B cell (primary cell): ENCODE data around the gene ABTB2. TPM values are rescaled to one million over a fixed set of nuclear protein-coding genes. Genes with fewer than 3 reads are reported as not detected.

ENCODE experiments used
- ATAC-seq: fragments of 200-7000 bp; cut with Tn5 transposase; one replicate; pipeline ENCODE4 v1.10.0; 2021; ENCODE audit warnings: low read depth, mild to moderate bottlenecking, moderate number of reproducible peaks, moderate library complexity
- CTCF ChIA-PET: fragments of 350-600 bp; sonication (Branson Sonifier 250); formaldehyde crosslinking; loops from one replicate; lab custom pipeline; 2021; ENCODE audit warnings: antibody characterized with exemption, inconsistent platforms; lab: Charles Lee
- POLR2A ChIA-PET: fragments of 350-600 bp; sonication (Branson Sonifier 250); formaldehyde crosslinking; loops from one replicate; lab custom pipeline; 2021; ENCODE audit warnings: antibody characterized with exemption; lab: Charles Lee
- DNase-seq: peaks from one replicate; pipeline ENCODE4 v3.0.0; 2013
- H2AFZ ChIP-seq: 2 replicates; pipeline ENCODE4 v1.6.1; 2012; ENCODE audit warnings: mild to moderate bottlenecking, low read depth, low read length; ENCODE audit not compliant: insufficient read depth, poor library complexity, severe bottlenecking
- H3K27ac ChIP-seq, 2 donors: 1 replicate in 1 of 2; 2 replicates in 1 of 2; pipeline ENCODE4 v1.5.1; 2012 to 2013; ENCODE audit warnings: low read length in 2 of 2, mild to moderate bottlenecking in 2 of 2, moderate library complexity in 1 of 2
- H3K27me3 ChIP-seq, 4 experiments: fragments of 200-600 bp in 1 of 4; sonication (generic) in 1 of 4; replicated peaks in 1 of 4; 1 replicate in 2 of 4; 2 replicates in 2 of 4; pipeline versions ENCODE4 v1.6.1 to v1.7.0; 2013 to 2016; ENCODE audit warnings: low read length in 3 of 4, mild to moderate bottlenecking in 2 of 4, mixed read lengths in 1 of 4, moderate library complexity in 1 of 4; ENCODE audit not compliant: insufficient read depth in 4 of 4, control insufficient read depth in 3 of 4; ENCODE audit errors: control extremely low read depth in 1 of 4
- H3K36me3 ChIP-seq, 2 experiments: replicated peaks in 1 of 2; 1 replicate in 1 of 2; 2 replicates in 1 of 2; pipeline versions ENCODE4 v1.6.1 to v1.7.1; 2013; ENCODE audit warnings: low read length in 1 of 2; ENCODE audit not compliant: insufficient read depth in 2 of 2, control insufficient read depth in 1 of 2; ENCODE audit errors: control extremely low read depth in 1 of 2, extremely low read depth in 1 of 2
- H3K4me1 ChIP-seq, 2 donors: fragments of 200-600 bp in 1 of 2; sonication (generic) in 1 of 2; 1 replicate in 1 of 2; 2 replicates in 1 of 2; pipeline versions ENCODE4 v1.5.1 to v1.6.1; 2013 to 2017; ENCODE audit warnings: low read length in 2 of 2; ENCODE audit not compliant: control insufficient read depth in 2 of 2, insufficient read depth in 2 of 2
- H3K4me2 ChIP-seq: replicated peaks from 2 replicates; pipeline ENCODE3; 2012; ENCODE audit warnings: mild to moderate bottlenecking, low read depth, low read length; ENCODE audit not compliant: poor library complexity, severe bottlenecking
- H3K4me3 ChIP-seq, 5 experiments: fragments of 200-600 bp in 1 of 5; sonication (generic) in 1 of 5; 1 replicate in 3 of 5; 2 replicates in 2 of 5; pipeline versions ENCODE4 v1.5.1 to v1.7.0; 2011 to 2016; ENCODE audit warnings: low read length in 4 of 5, mild to moderate bottlenecking in 4 of 5, low read depth in 2 of 5, control low read depth in 1 of 5, moderate library complexity in 1 of 5; ENCODE audit not compliant: insufficient read depth in 1 of 5; ENCODE audit errors: control extremely low read depth in 1 of 5, extremely low read depth in 1 of 5
- H3K79me2 ChIP-seq: fragments of 200-600 bp; sonication (generic); one replicate; pipeline ENCODE4 v1.6.0; 2016; ENCODE audit warnings: low read length; ENCODE audit not compliant: control insufficient read depth, insufficient read depth
- H3K9ac ChIP-seq: fragments of 200-600 bp; sonication (generic); 2 replicates; pipeline ENCODE4 v1.6.1; 2017; ENCODE audit warnings: mild to moderate bottlenecking, low read length, moderate library complexity
- H3K9me3 ChIP-seq, 3 donors: one replicate each; pipeline versions ENCODE4 v1.6.1 to v1.7.1; 2013; ENCODE audit warnings: low read length in 2 of 3; ENCODE audit not compliant: control insufficient read depth in 2 of 3, insufficient read depth in 1 of 3; ENCODE audit errors: control extremely low read depth in 1 of 3
- H4K20me1 ChIP-seq: 2 replicates; pipeline ENCODE4 v1.6.0; 2012; ENCODE audit warnings: mild to moderate bottlenecking, low read length; ENCODE audit not compliant: insufficient read depth, control insufficient read depth, poor library complexity, severe bottlenecking
- H3K27ac Mint-ChIP-seq: one replicate; pipeline ENCODE4 v1.8.0; 2021; ENCODE audit warnings: mixed read lengths
- H3K27me3 Mint-ChIP-seq: one replicate; pipeline ENCODE4 v1.8.0; 2021; ENCODE audit warnings: mixed read lengths
- H3K4me1 Mint-ChIP-seq: one replicate; pipeline ENCODE4 v1.8.0; 2021; ENCODE audit warnings: mixed read lengths
- H3K4me3 Mint-ChIP-seq: one replicate; pipeline ENCODE4 v1.8.0; 2021; ENCODE audit warnings: mixed read lengths
- H3K9me3 Mint-ChIP-seq: one replicate; pipeline ENCODE4 v1.8.0; 2022; ENCODE audit warnings: mixed read lengths; ENCODE audit not compliant: insufficient read depth
- EZH2 ChIP-seq: IDR thresholded peaks from 2 replicates; pipeline ENCODE4 v1.6.1; 2012; ENCODE audit warnings: borderline replicate concordance, low read depth, mild to moderate bottlenecking, moderate library complexity, low read length; ENCODE audit not compliant: insufficient read depth, poor library complexity, severe bottlenecking
- WGBS: methylation state at CpG from one replicate; pipeline ENCODE4 v1.1.5; 2013; ENCODE audit warnings: missing lambda C conversion rate; ENCODE audit not compliant: insufficient coverage; 5-methylcytosine and 5-hydroxymethylcytosine counted together
- intact Hi-C: fragments of 100-400 bp; cut with micrococcal nuclease; formaldehyde crosslinking; loops from one replicate; pipeline ENCODE4 v1.10.0; 2022
- polyA plus RNA-seq: library from polyadenylated mRNA; depleted of rRNA; stranded (reverse); fragments of >200 nt; gene quantifications from 2 replicates; pipeline ENCODE4 v1.2.3, GENCODE V29; 2012
- total RNA-seq, 2 donors: library from RNA; stranded (reverse); fragments of 120-200 nt in 1 of 2; gene quantifications; 1 replicate in 1 of 2; 2 replicates in 1 of 2; pipeline versions ENCODE4 v1.2.3 to v1.2.4, GENCODE V29; 2013 to 2022
- TF ChIP-seq, protein P1 (sequence below): fragments of 200-600 bp; IDR thresholded peaks from one replicate; pipeline ENCODE4 v1.8.0; 2022; ENCODE audit warnings: antibody characterized with exemption, mild to moderate bottlenecking

Gene ABTB2
- total and polyA plus RNA-seq, 2 donors (not counting 1 experiment from before 2014, with no cell fraction given): 0.30 to 5.9 TPM

DNA sequence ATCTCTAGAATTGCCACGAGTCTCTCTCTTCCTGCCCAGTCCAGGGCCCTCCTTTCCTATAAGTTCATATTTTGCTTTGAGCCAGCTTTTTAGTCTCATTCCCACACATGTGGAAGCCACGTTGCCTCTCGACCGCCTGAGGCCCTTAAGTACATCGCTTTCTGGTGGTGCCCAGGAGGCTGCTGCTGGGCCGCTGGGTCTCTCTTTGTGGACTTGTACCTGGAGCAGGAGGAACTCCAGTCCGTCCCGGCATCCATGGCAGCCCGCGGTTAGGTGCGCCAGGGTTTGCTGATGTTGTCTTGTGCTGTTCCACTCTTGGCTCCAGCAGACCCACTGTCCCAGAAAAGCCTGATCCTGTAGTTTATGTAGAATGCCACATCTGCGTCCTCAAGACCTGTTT is 211.4 kb downstream of the ABTB2 start:
- 93% methylated on average over 12 of the region's 12 CpGs for WGBS
- DNase-seq (no peak), ATAC-seq (no peak)
- Histone ChIP-seq H3K79me2 (no peaks in the 10 kb centered on the region), H3K4me1 (peaks cover 9 to 20% of the 10 kb centered on the region in 2 donors), H3K4me2 (peak overlapping the region; percentile 35), H3K36me3 (peaks cover 0 to 86% of the 10 kb centered on the region in 2 experiments), H3K27me3 (no peaks in the 10 kb centered on the region), H3K9ac (no peak overlapping the region), H3K9me3 (no peaks in the 10 kb centered on the region), H4K20me1 (no peaks in the 10 kb centered on the region), H3K4me3 (no peak overlapping the region), H2AFZ (no peak overlapping the region), H3K27ac (peak overlapping the region; percentile 62 to 69)
- POLR2A ChIA-PET: no interaction called here
- no peaks in the 10 kb centered on the region for H3K27me3 Mint-ChIP-seq
- no peak overlapping the region for H3K4me3 Mint-ChIP-seq
- TF ChIP-seq, protein P1, sequence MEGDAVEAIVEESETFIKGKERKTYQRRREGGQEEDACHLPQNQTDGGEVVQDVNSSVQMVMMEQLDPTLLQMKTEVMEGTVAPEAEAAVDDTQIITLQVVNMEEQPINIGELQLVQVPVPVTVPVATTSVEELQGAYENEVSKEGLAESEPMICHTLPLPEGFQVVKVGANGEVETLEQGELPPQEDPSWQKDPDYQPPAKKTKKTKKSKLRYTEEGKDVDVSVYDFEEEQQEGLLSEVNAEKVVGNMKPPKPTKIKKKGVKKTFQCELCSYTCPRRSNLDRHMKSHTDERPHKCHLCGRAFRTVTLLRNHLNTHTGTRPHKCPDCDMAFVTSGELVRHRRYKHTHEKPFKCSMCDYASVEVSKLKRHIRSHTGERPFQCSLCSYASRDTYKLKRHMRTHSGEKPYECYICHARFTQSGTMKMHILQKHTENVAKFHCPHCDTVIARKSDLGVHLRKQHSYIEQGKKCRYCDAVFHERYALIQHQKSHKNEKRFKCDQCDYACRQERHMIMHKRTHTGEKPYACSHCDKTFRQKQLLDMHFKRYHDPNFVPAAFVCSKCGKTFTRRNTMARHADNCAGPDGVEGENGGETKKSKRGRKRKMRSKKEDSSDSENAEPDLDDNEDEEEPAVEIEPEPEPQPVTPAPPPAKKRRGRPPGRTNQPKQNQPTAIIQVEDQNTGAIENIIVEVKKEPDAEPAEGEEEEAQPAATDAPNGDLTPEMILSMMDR: no peak
- H3K9me3 Mint-ChIP-seq: no peaks in the 10 kb centered on the region
- CTCF ChIA-PET: interaction anchor here (0.9 to 1.9 kb wide), 2 partner anchors 8 to 158 kb away, joined by 3 to 4 read pairs; no protein-coding TSS in a partner anchor
- intact Hi-C loops: no loop called here
- peak overlapping the region; percentile 59 for H3K27ac Mint-ChIP-seq
- H3K4me1 Mint-ChIP-seq: peaks cover 17% of the 10 kb centered on the region

DNA sequence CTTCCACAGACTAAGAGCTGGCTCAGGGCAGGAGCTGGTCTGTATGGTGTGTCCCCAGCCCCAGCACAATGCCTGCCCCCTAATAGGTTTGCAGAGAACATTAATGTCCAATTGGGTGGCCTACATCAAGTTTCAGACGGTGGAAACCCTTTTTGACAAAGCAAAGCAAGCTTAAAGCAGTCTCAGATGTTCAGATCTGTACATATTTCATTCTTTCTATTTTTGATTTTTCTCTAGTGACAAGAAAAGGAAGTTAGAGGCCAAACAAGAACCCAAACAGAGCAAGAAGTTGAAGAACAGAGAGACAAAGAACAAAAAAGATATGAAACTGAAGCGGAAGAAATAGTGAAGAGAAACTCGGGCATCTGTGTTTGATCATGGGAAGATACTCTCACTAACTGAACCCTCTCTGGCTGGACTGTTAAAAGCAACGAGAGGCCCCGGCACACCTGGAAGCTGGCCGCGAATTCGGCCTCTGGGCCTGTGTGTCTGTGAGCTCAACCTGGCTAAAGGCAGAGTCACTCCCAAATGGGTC is 211.9 kb downstream of the ABTB2 start:
- no peak overlapping the region for H3K4me3 ChIP-seq
- intact Hi-C loops: no loop called here
- WGBS: 29% methylated on average over 6 of the region's 8 CpGs
- TF ChIP-seq EZH2: no peak
- TF ChIP-seq, protein P1: no peak
- peak overlapping the region; percentile 62 to 69 for H3K27ac ChIP-seq
- H4K20me1 ChIP-seq: no peaks in the 10 kb centered on the region
- no peak overlapping the region for H3K9ac ChIP-seq
- peak; percentile 23 for DNase-seq
- Mint-ChIP-seq H3K27ac (peak overlapping the region; percentile 59), H3K27me3 (no peaks in the 10 kb centered on the region), H3K4me1 (peaks cover 17% of the 10 kb centered on the region), H3K4me3 (no peak overlapping the region), H3K9me3 (no peaks in the 10 kb centered on the region)
- H3K9me3 ChIP-seq: no peaks in the 10 kb centered on the region
- H3K36me3 ChIP-seq: peaks cover 0 to 91% of the 10 kb centered on the region in 2 experiments
- CTCF ChIA-PET: interaction anchor here (0.9 to 1.9 kb wide), 2 partner anchors 9 to 158 kb away, joined by 3 to 4 read pairs; no protein-coding TSS in a partner anchor
- peaks cover 9 to 20% of the 10 kb centered on the region in 2 donors for H3K4me1 ChIP-seq
- no peak overlapping the region for H2AFZ ChIP-seq
- H3K4me2 ChIP-seq: peak overlapping the region; percentile 35
- POLR2A ChIA-PET: no interaction called here
- no peaks in the 10 kb centered on the region for H3K79me2 ChIP-seq
- no peak for ATAC-seq
- H3K27me3 ChIP-seq: no peaks in the 10 kb centered on the region
